Mammary epithelial cell (primary cell): ENCODE results near the gene ATRNL1.

ENCODE experiments used
- EZH2 ChIP-seq: IDR thresholded peaks from 2 replicates; pipeline ENCODE4 v1.6.1; 2012; ENCODE audit warnings: low read length, inconsistent platforms, borderline replicate concordance
- TF ChIP-seq, protein P1 (sequence below), 2 donors: IDR thresholded peaks in 1 of 2; conservative IDR thresholded peaks in 1 of 2; 2 replicates each; pipeline ENCODE4 v1.5.1; 2011 to 2012; ENCODE audit warnings: inconsistent platforms in 2 of 2, low read length in 2 of 2, mild to moderate bottlenecking in 2 of 2, control low read depth in 1 of 2, low read depth in 1 of 2; ENCODE audit not compliant: insufficient read depth in 1 of 2; ENCODE audit errors: extremely low read depth in 1 of 2

- TF ChIP-seq, protein P1, sequence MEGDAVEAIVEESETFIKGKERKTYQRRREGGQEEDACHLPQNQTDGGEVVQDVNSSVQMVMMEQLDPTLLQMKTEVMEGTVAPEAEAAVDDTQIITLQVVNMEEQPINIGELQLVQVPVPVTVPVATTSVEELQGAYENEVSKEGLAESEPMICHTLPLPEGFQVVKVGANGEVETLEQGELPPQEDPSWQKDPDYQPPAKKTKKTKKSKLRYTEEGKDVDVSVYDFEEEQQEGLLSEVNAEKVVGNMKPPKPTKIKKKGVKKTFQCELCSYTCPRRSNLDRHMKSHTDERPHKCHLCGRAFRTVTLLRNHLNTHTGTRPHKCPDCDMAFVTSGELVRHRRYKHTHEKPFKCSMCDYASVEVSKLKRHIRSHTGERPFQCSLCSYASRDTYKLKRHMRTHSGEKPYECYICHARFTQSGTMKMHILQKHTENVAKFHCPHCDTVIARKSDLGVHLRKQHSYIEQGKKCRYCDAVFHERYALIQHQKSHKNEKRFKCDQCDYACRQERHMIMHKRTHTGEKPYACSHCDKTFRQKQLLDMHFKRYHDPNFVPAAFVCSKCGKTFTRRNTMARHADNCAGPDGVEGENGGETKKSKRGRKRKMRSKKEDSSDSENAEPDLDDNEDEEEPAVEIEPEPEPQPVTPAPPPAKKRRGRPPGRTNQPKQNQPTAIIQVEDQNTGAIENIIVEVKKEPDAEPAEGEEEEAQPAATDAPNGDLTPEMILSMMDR (conservative IDR thresholded peaks at IDR 0.05 in 1 of 2, IDR thresholded peaks at IDR 0.05 in 1 of 2; ENCODE audit: extremely low read depth in 1 of 2, insufficient read depth in 1 of 2, low read depth in 1 of 2, low read length in 2 of 2) = no peak
- no peak for TF ChIP-seq EZH2
Measured at GRCh38 chr10:115624448-115624847, 531.3 kb downstream of the ATRNL1 start.
